Breast epithelium (tissue), 3 donors: ENCODE data around the gene TGFA.

Source experiments
- POLR2A ChIP-seq: fragments of 450-650 bp; IDR thresholded peaks from one replicate; pipeline ENCODE4 v1.6.1; 2016; ENCODE audit warnings: antibody characterized with exemption, mild to moderate bottlenecking, moderate library complexity
- TF ChIP-seq, protein P1 (sequence below), 3 donors: fragments of 450-650 bp; IDR thresholded peaks; one replicate each; pipeline ENCODE4 v1.5.1; 2016 to 2017; ENCODE audit warnings: antibody characterized with exemption in 3 of 3, mild to moderate bottlenecking in 3 of 3, moderate library complexity in 3 of 3

DNA sequence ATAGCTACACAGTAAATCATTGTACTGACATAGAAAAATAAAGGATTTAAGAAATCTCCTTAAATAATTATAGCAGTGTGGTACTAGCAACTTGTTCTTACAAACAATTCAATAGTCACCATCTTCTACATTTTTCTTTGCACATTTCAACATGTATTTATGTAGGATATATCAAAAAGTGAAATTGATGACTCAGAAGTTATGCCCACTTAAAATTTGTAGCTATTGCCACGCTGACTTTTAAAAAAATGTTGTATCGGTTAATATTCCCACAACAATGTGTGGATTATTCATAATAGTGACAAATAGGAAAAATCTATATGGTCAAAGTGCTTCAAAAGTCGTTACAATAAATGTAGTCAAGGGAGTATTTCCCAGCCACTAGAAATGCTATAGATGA is 6.7 kb downstream of the TGFA start:
- TF ChIP-seq, protein P1, sequence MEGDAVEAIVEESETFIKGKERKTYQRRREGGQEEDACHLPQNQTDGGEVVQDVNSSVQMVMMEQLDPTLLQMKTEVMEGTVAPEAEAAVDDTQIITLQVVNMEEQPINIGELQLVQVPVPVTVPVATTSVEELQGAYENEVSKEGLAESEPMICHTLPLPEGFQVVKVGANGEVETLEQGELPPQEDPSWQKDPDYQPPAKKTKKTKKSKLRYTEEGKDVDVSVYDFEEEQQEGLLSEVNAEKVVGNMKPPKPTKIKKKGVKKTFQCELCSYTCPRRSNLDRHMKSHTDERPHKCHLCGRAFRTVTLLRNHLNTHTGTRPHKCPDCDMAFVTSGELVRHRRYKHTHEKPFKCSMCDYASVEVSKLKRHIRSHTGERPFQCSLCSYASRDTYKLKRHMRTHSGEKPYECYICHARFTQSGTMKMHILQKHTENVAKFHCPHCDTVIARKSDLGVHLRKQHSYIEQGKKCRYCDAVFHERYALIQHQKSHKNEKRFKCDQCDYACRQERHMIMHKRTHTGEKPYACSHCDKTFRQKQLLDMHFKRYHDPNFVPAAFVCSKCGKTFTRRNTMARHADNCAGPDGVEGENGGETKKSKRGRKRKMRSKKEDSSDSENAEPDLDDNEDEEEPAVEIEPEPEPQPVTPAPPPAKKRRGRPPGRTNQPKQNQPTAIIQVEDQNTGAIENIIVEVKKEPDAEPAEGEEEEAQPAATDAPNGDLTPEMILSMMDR (IDR thresholded peaks at IDR 0.05), result no peak
- TF ChIP-seq POLR2A, result no peak
